T-helper 2 cell (primary cell): Measurements from ENCODE around the gene SRGAP3.

Experiments used
- DNase-seq, 5 experiments: peaks; one replicate each; pipeline versions ENCODE4 v3.0.0 to v3.0.0-alpha.2; 2012 to 2022

SRGAP3 gene

DNA sequence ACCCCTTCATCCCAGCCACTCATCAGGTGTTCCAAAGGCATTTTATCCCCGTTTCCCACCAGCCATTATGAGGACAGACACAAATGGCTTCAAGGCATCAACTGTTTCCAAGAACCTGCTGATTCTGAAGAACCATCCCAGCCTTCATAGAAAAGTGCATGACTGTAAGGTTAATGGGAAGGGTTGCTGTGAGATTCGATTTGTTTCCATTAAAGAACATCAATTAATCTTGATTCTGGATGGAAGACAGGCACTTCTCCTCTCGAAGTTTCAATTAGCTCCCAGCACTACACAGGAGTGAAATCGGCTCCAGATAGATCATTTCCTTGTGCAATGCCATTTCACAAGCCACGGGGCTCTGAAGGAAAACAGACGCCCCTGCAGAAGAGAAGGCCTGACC, 25.8 kb downstream of the SRGAP3 start:
- no peak for DNase-seq

- DNase-seq: no peak
Measured at GRCh38 chr3:9222956-9223639, 26.3 kb downstream of the SRGAP3 start.

DNA sequence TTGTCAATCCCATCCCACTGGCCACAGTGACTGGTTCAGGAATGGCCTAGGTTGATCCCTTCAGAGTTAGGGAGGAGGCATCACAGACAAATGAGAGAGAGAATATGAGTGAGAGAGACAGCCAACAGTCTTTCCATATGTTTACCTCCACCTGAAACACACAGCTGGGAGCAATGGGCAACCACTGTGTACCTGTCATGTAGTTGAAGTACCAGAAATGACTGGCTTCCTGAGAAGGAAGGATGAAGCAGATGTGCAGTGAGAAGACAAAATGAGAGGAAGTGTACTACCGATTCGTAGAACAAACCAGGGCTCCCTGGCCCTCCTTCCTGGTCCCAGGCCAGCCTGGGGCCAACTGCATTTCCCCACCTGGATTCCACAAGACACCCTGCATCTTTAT, 27.4 kb downstream of the SRGAP3 start:
- peak in 1 of 5 experiments; percentile 37 for DNase-seq

DNA sequence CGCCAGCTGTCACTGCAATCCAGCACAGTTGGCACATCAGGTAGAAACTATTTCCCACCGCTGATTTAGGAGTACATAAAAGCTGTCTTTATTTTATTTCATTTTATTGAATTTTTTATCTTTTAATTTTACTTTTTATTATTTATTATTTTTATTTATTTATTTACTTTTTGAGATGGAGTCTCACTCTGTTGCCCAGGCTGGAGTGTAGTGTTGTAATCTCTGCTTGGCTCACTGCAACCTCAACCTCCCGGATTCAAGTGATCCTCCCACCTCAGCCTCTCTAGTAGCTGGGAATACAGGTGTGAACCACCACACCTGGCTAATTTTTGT, 31.0 kb downstream of the SRGAP3 start:
- DNase-seq: no peak

DNA sequence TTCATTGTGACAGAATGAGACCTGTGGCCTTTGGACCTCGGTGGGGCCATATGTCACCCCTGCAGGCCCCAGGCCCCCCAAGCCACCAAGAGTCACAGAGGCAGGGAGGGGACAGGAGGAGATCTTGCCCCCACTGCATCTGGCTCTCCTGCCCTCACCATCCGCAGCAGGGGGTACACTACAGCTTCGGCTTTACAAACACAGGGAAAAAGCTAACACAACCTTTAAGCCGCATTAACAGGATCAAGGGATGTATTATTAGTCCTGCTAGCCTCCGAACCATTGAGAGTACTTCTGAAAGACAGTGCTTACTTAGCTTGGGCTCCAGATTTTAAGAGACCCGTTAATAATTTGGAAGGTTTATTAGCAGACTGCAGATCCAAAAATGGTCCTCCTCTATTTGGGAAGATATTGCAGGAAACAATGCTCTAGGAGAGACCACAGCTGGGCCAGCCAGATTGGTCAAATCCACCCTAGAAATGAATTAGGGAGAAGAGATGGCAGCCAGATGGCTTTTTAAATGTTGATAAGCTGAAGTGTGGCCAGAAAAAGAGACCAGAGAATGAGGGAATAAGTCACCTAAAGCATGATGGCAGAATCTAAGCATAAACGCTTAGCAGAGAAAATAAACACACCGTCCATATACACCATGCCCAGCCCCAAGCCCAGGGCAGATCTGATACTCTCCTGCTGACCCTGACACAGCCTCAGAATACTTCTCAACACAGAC, 31.5 kb downstream of the SRGAP3 start:
- DNase-seq: no peak

DNA sequence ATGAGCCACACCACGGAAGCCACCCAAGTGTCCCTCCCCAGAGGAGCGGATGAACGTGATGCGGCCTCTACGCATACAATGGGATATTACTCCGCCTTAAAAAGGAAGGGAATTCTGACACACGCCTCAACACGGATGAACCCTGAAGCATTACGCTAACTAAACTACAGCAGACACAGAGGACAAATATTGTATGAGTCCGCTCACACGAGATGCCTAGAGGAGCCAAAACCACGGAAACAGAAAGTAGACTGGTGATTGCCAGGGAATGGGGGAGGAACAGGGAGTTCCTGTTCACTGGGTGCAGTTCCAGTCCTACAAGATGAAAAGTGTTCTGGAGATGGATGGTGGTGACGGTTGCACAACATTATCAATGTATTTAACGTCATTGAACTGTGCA, 32.7 kb downstream of the SRGAP3 start:
- DNase-seq: no peak

- DNase-seq: no peak
Measured at GRCh38 chr3:9214599-9214998, 34.8 kb downstream of the SRGAP3 start.

GRCh38 chr3:9214185-9214584, 35.3 kb downstream of the SRGAP3 start:
- DNase-seq: no peak

DNA sequence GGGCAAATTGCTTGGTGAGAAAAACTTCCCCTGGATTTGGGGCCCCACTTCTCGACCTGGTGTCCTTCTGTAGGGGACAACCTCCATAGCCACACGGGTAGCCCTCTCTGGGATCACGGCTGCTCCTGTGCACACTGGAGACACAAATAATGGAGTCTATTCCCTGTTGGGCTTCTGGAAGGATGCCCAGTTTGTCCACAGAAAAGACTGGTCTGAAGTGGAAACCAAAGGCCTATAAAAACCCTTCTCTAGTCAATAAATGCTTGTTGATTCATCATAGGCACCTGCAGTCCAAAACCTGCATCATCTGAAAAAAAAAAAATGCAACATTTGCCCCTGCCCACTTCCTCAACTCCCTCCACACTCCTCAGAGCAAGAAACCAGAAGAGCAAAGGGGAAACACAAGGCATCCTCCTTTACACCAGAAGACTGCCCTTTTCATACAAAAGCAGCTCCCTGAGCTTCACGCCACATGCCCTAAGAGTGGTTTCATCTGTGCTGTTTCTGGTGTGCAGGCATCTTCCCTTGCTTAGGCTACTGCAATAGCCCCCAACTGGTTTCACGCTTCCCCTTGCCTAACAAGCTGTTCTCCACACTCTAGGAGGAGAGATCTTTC, 36.3 kb downstream of the SRGAP3 start:
- no peak for DNase-seq

DNA sequence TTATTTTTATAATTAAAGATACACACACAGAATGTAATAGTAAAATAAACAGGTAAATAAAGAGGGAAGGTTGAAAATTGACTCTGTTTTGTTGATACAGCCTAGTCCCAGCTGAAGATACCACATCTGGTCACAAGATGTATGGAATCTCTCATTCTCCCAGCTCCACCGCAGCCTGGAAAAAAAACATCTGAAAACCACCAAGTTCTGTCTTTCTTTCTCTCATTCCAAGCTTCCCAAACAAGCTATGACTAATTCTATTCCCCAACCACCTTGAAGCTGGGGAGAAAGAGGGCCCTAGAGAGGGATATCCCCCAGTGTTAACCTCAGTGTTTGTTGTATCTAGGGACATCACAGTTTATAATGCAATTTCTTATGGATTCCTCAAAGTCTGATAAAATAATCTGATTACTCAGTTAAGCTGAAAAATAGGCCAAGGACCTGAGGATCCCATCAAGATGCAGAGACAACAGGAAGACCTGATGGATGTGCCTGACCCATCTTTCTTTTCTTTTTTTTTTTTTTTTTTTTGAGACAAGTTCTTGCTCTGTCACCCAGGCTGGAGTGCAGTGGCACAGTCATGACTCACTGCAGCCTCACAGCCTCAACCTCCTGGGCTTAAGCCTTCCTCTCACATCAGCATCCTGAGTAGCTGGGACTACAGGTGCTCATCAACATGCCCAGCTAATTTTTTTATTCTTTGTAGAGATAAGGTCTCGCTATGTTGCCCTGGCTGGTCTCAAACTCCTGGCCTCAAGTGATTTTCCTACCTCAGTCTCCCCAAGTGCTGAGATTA, 38.1 kb downstream of the SRGAP3 start:
- DNase-seq: no peak

DNA sequence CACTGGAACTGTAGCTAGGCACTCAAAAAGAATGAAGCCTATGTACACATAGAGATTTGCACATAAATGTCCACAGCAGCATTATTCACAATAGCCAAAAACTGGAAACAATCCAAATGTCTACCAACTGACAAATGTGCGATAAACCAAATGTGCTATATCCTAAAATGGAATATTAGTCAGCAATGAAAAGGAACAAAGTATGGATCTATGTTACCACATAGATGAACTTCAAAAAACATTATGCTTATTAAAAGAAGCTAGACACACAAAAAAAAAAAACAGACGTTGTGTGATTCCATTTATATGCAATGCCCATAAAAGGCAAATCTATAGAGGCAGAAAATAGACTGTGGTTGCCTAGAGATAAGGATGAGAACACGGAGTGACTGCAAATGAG, 39.7 kb downstream of the SRGAP3 start:
- DNase-seq: no peak

- DNase-seq: no peak
Measured at GRCh38 chr3:9208605-9209152, 40.8 kb downstream of the SRGAP3 start.

- DNase-seq: no peak
Measured at GRCh38 chr3:9207116-9207763, 42.2 kb downstream of the SRGAP3 start.

DNA sequence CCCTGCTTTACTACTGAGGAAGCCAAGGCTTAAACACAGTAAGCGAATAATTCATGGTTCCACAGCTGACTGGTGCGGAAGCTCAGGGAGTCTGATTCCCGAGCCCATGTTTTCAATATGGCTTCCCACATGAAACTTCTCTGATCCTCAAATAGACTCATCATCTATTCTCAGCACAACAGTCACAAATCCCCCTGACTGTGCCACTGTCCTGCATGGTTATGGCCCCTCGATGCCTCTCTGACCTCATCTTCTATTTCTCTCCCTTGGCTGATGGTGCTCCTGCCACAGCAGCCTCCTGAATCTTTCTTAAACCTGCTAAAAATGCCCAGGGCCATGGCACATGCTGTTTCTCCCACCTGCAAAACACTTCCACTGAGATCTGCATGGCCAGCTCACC, 43.2 kb downstream of the SRGAP3 start:
- DNase-seq: no peak

DNA sequence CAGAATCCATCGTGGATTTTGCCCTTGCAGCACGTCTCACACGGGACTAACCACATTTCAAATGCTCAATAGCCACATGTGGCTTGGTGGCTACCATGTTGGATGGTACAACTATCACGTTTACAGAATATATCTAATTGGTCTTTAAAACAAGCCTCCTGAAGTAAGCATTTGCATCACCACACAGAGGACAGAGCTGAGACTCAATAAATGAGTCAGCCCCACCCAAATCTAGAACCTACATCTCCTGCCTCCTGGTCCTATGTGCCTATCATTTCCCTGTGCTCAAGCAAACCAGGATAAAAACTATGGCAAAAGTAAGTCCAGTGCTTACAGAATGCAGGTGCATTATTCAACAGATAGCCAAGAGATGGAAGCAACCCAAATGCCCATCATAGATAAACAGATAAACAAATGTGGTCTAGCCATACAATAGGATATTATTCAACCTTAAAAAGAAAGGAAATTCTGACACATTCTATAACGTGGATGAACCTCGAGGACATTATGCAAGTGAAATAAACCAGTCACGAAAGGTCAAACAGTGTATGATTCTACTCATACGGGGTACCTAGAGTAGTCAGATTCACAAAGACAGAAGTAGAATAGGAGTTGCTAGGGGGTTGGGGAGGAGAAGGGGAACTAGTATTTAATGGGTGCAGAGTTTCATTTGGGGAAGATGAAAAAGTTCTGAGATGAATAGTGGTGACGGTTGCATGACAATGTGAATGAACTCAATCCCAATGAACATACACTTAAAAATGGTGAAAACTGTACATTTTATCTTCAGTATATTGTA, 43.9 kb downstream of the SRGAP3 start:
- no peak for DNase-seq

DNA sequence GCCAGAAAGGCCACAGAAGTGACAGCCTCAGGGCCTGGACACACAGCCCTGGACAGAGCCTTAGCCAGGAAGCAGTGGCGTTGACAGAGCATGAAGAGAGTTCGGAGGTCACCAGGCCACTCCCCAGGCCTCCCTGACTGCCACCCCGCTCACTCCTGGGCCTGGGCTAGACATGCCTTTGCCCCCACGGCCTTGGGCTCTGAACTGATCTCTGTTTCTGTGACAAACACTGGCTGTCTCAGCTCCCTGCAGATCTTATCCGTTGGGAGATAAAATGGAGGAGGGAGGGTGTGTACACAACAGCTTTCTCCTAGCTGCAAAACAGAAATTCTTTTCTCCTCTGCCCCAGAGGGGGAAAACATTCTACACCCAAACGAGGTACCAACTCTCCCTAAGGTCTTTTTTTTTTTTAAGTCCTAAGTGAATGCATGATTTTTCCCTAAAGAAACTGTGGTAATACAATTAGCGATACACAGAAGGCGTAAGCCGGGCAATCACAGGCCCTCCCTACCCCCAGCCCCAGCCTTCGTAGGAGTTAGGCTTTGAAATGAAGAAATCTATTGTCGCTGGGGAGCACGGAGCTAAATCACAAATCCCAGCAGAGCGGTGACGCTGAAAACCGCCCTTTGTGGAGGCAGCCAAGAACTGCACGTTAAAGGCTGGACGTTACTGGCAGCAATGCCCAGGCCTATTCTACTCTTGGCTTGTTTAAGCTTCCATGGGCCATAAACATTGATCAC, 45.0 kb downstream of the SRGAP3 start:
- no peak for DNase-seq

GRCh38 chr3:9203317-9203716, 46.1 kb downstream of the SRGAP3 start:
- DNase-seq: no peak

DNA sequence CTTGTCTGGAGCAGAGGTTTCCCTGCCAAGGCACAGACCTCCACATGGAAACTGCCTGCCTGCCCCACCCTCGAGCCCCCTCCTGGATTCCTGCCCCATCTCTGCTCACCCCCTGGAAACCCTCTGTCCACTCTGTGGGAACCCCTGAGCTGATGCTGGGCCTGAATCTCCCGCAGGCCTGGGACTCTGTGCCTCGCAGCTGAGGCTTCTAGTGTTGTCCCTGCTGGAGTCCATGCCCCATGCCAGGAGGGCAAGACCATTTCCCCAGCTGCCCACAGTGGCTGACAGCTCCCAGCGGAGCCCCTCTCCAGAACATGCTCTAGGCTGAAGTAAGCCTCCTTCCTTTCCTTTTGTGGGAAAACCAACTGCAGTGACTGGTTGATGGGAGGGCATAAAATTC, 46.9 kb downstream of the SRGAP3 start:
- DNase-seq: no peak

DNA sequence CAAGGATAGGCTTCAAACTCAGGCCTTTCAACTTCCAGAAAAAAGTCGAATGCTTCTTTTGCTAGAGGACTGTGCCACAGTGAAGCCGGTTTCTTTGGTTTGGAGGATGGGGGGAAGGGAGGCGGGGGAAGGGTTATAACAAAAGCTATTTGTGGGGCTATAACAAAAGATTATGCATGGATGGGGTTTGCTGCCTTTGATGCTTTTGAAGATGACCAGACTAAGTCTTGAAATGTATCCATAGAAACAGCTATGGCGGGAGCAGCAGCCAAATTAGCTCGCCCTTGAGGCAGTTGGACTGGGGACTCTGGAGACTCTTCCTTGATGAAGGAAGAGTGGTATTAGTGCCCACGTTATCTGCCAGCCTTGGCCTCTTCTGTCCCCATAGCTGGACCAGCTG, 47.5 kb downstream of the SRGAP3 start:
- DNase-seq: no peak

DNA sequence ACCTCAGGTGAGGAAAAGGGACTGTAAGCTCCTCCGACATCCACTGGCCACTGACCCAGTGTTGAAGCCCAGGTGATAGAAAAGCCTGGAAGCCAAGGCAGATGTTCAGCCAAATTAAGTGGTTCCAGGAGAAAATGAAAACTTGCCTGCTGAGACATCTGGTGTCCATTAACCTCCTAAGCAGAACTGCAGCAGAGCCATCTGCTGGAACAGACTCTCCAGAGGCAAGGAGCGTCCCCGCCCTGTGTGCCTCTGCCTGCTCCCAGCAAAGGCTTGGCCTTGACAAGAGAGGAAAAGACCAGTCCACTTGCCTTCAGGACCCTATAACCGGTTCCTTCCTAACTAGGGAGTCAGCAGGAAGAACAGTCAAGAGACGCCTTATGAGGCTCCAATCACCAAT, 48.2 kb downstream of the SRGAP3 start:
- DNase-seq: no peak

- DNase-seq: no peak
Measured at GRCh38 chr3:9199775-9200174, 49.7 kb downstream of the SRGAP3 start.
